IPS-NIHi11 (cell line): ENCODE measurements around the gene ADGRG1.

Source experiments
- DNase-seq: peaks from one replicate; pipeline ENCODE4 v3.0.0; 2012; ENCODE audit warnings: mixed read lengths, low spot score

Gene ADGRG1

GRCh38 chr16:57683636-57684545, 55.5 kb downstream of the ADGRG1 start:
- DNase-seq, result no peak

GRCh38 chr16:57684626-57685358, 56.4 kb downstream of the ADGRG1 start:
- DNase-seq, result no peak

- no peak for DNase-seq
Measured at GRCh38 chr16:57685633-57686032, 57.2 kb downstream of the ADGRG1 start.

- peak; percentile 6 for DNase-seq
Measured at GRCh38 chr16:57686577-57686976, 58.1 kb downstream of the ADGRG1 start.

GRCh38 chr16:57687363-57687929, 59.0 kb downstream of the ADGRG1 start:
- no peak for DNase-seq

- peak; percentile 4 for DNase-seq
Measured at GRCh38 chr16:57688487-57688986, 60.1 kb downstream of the ADGRG1 start.

- DNase-seq, result peak; percentile 1
Measured at GRCh38 chr16:57688987-57689761, 60.7 kb downstream of the ADGRG1 start.

- peak; percentile 13 for DNase-seq
Measured at GRCh38 chr16:57689762-57690558, 61.5 kb downstream of the ADGRG1 start.

GRCh38 chr16:57690782-57691471, 62.5 kb downstream of the ADGRG1 start:
- DNase-seq, result no peak

- DNase-seq, result no peak
Measured at GRCh38 chr16:57692636-57693035, 64.2 kb downstream of the ADGRG1 start.

GRCh38 chr16:57693550-57693949, 65.1 kb downstream of the ADGRG1 start:
- no peak for DNase-seq

GRCh38 chr16:57694231-57694724, 65.8 kb downstream of the ADGRG1 start:
- DNase-seq, result no peak

GRCh38 chr16:57694725-57695679, 66.6 kb downstream of the ADGRG1 start, which contains the start of gene DRC7:
Gene DRC7 (plus strand): TSS chr16:57694806. CDS start chr16:57697950, 3,144 bp downstream.
- DNase-seq, result peak; percentile 93

GRCh38 chr16:57695680-57696069, 67.2 kb downstream of the ADGRG1 start:
- no peak for DNase-seq

GRCh38 chr16:57696240-57696639, 67.8 kb downstream of the ADGRG1 start:
- no peak for DNase-seq

GRCh38 chr16:57697896-57698537, 69.6 kb downstream of the ADGRG1 start:
- peak; percentile 4 for DNase-seq

- DNase-seq, result peak; percentile 3
Measured at GRCh38 chr16:57698812-57699405, 70.5 kb downstream of the ADGRG1 start.

GRCh38 chr16:57699481-57699880, 71.1 kb downstream of the ADGRG1 start:
- peak; percentile 2 for DNase-seq
